ENCODE results near the gene SUCO.
"Not testable (repeated sequence)": the region's sequence is repeated elsewhere in the genome, so short reads cannot be mapped to it uniquely, and the experiment has no call there.

The SUCO gene, protein sequence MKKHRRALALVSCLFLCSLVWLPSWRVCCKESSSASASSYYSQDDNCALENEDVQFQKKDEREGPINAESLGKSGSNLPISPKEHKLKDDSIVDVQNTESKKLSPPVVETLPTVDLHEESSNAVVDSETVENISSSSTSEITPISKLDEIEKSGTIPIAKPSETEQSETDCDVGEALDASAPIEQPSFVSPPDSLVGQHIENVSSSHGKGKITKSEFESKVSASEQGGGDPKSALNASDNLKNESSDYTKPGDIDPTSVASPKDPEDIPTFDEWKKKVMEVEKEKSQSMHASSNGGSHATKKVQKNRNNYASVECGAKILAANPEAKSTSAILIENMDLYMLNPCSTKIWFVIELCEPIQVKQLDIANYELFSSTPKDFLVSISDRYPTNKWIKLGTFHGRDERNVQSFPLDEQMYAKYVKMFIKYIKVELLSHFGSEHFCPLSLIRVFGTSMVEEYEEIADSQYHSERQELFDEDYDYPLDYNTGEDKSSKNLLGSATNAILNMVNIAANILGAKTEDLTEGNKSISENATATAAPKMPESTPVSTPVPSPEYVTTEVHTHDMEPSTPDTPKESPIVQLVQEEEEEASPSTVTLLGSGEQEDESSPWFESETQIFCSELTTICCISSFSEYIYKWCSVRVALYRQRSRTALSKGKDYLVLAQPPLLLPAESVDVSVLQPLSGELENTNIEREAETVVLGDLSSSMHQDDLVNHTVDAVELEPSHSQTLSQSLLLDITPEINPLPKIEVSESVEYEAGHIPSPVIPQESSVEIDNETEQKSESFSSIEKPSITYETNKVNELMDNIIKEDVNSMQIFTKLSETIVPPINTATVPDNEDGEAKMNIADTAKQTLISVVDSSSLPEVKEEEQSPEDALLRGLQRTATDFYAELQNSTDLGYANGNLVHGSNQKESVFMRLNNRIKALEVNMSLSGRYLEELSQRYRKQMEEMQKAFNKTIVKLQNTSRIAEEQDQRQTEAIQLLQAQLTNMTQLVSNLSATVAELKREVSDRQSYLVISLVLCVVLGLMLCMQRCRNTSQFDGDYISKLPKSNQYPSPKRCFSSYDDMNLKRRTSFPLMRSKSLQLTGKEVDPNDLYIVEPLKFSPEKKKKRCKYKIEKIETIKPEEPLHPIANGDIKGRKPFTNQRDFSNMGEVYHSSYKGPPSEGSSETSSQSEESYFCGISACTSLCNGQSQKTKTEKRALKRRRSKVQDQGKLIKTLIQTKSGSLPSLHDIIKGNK (N-terminal part only)

DNA sequence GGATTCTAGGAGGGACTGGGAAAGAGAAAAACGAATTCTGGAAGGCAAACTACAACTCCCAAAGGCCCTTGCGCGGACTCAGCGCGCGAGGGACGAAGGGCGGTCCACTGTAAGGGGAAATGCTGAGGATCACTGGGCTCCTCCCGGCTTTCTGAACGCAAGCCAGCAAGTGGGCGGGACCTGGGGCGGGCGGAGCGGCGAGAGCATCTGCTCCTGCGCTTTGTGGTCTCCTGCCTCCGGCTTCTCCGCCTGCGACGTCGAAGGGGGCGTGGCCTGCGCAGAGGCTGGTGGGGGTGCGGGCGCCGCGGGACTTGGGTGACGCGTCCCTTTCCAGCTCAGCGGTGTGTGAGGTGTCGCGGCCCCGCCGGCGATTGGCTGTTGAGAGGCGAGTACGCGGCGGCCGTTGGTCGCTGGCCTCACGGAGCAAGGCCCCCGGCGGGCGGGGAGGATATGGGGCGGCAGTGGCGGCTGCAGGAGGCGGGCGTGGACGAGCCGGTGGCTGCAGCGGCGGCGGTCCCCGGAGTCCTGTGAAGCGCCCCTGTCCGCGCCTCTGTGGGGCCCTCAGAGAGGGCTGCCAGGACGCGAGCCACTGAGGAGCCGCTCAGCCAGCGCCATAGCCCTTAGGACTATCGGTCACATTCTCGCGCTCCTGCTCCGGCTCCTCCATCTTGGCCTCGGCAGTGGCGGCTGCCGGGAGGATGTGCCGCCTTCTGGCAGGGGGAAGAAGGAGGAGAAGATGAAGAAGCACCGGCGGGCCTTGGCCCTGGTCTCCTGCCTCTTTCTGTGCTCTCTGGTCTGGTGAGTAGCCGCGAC is at the start of gene SUCO:
Gene SUCO (plus strand): TSS at position 451 of the 813 bp plus-strand sequence. CDS start 286 bp downstream, at position 737.
- DNase-seq (ENCODE audit: low read depth), result peak; percentile 99

DNA sequence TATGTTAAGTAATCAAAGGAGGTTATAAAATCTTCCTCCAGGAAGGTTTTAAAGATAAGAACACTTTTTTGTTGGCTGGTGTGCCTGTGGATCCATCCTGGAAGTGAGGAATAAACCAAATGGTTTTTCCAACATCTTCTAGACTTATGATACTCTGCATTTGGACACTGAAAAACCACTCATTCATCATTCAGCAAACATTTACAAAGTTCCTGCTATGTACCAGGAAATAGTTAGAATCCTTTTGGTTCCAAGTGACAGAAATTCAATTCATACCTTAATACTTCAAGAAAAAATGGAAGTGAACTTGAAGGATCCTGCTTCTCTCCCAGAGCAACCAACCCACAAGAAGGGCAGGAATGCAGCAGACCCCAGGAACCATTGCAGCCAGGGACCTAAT is 49.5 kb upstream of the SUCO start:
- no peak for DNase-seq (ENCODE audit: low read depth)

DNA sequence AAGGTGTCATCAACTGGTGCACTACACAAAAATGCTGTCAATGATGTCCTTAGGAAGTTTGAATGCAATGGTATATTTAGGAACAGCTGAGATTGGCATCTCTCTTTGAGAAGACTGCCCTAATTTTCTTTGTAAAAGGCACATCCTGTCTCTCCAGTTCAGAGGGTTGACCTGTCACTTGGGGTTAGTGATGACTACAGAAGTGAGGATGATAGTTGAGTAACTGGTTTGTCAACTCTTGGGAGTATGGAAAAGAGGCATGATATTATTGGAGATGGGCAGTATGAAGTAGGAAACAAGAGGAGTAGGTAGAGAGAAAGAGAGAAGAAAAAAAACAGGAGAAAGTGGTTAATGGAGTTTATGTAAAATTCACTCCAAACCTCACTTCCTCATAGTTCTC is 48.7 kb upstream of the SUCO start:
- DNase-seq (ENCODE audit: low read depth), result no peak

DNA sequence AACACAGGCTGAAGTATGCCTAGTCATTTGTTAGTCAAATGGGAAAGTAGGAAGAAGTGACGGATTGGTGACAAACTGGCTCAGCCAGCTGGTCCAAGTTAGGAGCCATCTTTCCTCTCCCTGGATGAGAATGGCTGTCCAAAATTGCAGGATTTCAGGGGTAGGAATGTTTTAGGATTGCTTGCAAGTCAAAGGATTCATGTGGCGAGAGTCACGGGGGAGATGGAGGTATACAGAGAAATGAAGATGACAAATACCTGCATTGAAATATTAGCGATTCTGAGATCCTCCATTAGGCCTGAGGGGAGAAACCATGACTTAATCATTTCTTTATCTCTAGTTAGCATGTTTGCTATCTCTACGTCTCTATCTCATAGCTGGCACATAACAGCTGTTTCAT is 47.3 kb upstream of the SUCO start:
- no peak for DNase-seq (ENCODE audit: low read depth)

DNA sequence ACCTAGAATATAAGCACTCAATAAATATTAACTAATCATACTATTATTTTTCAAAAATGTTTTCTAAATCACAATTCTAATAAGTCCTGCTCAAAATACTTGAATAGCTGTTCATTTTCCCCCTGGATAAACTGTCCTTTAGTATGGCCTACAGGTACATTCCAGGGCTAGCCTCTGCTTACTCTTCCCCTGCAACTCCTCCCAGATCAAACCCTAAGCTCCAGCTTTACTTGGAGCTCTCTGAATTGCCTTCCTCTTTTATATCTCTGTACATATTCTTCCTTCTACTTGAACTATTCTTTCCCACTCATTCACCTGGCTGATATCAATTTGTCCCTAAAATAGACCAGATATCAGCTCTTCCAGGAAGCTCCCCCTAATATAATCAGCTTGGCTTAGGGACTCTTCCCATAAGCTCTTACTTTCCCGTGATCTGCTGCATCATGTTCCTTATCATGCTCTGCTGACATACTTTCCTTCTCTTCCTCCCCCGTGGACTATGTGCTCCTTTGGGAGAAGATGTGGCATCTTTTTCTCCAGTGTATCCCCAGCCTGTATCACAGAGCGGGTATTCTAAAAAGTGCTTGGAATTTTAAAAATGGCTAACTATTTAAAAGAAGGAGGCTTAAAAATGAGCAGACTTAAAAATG is 46.0 kb upstream of the SUCO start:
- DNase-seq (ENCODE audit: low read depth), result no peak

DNA sequence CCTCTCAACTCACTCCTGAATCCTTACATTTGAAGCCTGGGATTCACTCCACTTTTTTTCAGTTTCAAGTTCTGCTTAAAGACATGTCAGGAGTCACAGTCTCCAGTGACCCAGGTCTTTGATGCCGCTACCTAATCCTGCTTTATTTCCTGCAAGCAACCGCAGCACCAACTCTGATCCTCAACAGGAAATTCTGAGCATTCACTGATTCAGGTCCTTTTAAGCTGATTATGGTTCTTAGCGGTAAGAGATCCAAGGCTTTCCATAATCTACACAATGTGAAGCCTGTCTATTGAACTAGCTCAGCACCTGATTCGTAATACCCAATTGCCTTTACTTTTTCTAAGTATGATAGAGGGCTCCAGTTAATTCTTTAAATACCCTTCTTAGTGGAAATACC is 45.4 kb upstream of the SUCO start:
- DNase-seq (ENCODE audit: low read depth), result no peak

DNA sequence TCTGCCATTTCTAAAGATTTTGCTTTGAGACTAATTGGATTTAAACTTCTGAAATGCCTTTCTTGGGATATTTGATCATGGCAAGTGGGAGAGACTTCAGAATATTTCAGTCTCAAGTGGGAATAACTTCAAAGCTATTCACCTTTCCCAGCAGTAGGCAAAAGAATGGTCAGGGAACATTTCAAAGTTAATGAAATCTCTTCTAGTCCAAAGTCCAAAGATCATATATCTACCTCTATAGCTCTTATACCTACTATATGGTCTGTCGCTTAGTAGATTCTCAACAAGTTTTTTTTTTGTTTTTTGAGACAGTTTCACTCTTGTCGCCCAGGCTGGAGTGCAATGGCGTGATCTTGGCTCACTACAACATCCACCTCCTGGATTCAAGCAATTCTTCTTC is 44.6 kb upstream of the SUCO start:
- DNase-seq (ENCODE audit: low read depth), result no peak

DNA sequence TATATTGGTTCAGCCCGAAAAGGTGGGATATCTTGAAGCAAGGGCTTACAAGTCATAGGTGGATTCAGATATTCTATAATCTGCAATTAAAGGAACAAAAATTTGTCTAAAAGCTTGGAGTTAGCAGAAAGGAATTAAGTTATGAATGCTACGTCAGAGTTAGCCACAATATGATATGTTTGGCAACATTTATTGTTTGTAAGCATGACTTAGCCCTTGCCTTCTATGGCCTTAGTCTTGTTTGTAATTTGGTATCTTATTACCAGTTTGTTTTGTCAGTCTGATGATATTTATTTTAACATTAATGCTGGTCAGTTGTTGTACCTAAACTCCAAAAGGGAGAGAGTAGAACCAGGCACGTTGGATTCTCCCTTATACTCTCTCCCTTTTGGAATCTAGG is 43.1 kb upstream of the SUCO start:
- DNase-seq (ENCODE audit: low read depth), result no peak

DNA sequence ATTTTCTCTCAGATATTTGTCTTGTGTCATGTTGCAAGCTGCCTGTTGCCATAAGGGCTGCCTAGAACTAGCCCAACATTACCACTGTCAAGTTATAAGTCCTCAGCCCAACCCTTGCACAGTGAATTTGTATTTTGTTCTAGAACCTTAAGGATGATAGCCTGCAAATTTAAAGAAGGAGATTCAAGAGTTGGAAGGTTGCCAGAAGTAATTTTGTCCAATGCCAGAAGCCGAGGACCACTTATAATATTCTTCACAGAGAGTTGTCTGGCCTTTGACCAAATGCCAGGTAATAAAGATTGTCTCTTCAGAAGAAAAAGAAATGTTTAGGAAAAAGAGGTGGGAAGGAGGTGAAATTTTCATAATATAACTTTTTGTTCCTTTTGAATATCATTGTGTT is 40.5 kb upstream of the SUCO start:
- DNase-seq (ENCODE audit: low read depth), result no peak

DNA sequence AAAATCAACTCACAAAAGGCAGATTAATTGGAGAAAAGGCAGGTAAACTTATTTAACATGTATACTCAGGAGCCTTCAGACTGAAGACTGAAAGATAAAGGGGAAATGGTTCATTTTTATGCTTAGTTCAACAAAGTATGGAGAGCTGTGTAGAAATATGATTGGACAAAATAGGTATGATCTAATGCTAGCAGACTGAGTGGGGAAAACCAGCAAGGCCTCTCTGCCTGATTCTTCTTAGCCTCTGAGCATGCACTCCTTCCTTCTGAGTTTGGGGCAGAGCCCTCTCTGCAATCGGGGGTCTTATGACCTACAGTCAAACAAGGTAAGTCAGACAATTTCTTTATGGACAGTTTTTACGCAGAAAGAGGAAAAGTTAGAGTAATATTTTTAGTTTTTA is 38.8 kb upstream of the SUCO start:
- DNase-seq (ENCODE audit: low read depth), result no peak

DNA sequence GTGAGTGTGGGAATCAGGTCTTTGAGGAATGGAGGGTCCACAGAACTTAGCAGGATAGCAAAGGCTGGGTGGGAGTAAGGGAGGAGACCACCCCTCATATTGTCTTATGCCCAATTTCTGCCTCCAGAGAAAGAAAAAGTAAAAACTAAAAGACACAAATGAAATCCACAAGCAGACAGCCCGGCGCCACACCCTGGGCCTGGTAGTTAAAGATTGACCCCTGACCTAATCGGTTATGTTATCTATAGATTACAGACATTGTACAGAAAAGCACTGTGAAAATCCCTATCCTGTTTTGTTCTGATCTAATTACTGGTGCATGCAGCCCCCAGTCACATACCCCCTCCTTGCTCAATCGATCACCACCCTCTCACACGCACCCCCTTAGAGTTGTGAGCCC is 36.8 kb upstream of the SUCO start:
- not testable (repeated sequence) for DNase-seq (ENCODE audit: low read depth)

DNA sequence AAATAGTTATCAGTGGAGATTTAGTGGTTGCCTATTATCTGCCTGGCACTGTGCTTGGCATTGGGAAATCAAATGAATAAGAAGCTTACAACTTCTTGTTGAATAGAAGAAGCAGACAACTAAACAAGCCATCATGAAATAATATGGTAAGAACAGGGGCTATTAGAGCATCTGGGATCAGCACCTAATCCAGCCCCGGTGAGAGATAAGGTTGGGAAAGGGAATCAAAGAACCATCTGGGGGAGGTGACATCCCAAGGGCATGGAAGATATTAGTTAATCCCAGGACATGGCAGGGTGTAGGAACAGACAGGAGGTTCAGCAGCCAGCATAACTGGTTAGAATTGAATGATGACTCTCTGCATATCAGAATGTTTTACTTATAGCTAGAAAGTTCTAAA is 36.3 kb upstream of the SUCO start:
- no peak for DNase-seq (ENCODE audit: low read depth)

DNA sequence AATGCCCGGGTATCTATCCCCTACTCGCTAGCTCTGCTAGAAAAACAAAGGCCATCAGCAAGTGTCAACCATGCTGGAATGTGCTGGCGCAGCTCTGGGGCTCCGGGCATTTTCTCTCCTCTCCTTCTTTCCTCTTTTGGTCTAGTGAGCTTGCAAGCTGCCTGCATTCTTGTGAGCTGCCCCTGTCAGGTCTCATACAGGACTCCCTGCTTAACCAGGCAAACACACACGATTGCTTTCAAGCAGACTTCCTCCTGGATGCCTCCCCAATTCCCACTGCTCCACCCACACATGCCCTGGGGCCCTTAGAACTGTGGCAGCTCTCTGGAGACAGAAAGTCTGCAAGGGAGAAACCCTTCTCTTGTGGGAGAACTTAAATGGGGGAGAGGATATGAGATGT is 35.7 kb upstream of the SUCO start:
- DNase-seq (ENCODE audit: low read depth), result no peak

DNA sequence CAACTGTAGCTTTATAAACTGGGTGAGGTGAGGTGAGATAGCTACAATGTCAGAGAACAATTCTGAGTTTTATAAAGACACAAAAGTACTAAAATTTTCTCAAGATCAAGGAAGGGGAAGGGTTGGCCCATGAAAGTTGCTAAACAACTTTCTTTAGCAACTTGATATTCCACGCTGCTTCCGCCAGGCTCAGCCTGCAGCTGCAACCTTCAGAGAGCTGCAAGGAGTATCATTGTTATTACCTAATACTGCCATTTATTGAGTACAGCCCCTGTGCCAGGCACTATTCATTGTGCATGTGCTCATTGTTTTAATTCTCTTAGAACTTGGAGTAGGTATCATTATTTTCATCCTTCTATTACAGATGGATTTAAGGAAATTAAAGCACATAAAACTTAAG is 34.1 kb upstream of the SUCO start:
- no peak for DNase-seq (ENCODE audit: low read depth)

DNA sequence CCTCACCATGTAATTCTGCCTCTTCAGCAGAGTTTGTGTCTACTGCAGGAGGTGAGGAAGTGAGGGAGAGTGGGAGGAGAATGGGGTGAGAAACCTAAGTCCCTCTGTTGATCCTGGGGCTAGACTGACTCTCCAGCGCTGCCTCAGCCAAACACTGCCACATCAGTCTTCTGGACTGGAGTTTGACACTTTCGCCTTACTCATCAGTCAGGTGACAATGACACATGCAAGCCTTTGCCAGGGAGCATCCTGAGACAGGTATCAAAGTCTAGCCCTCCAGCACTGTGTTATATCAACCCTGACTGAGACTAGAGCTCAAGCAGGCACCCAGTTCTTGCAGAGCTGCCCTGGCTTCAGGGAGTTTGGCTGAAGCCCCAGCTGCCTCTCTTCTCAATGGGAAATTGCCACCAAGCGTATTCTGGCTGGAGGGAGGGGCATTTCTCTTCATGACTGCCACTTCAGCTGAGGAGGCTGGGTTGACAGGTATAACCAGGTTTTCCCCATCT is 33.3 kb upstream of the SUCO start:
- DNase-seq (ENCODE audit: low read depth), result no peak

DNA sequence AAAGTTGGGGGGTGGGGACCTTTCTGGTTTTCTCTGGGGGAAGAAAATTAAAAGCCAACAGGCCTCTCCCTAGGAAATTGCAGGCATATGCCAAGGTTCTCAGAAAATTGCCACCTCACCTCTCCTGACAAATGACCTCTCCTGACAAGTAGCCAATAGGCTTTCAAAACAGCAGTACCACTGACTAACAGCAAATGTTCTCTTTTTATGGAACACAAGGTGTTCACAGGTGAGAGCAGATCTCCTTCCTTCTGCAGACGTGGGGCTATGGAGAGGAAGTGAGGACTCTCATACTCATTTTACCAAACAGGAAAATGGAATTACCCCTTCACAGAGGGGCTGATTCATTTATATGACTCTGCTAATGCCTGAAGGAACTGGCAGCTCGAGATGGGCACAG is 32.7 kb upstream of the SUCO start:
- no peak for DNase-seq (ENCODE audit: low read depth)

DNA sequence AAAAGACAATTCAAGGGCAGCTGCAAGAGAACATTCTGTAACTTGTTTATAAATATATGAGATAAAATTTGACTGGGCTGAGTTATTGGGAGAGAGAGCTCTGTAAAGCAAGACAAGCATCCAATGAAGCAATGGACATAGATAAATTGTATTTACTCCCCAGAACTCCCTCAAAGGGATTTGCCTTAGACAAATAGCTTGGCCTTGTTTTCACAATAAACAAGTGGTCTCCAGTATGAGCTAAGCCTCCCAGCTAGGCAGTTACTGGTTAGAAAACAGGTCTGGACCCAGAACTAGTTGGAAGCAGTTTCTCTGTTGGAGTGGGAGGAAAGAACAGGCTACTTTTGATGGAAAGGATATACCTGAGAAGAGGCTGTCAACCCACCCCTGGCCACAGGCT is 25.2 kb upstream of the SUCO start:
- DNase-seq (ENCODE audit: low read depth), result no peak

DNA sequence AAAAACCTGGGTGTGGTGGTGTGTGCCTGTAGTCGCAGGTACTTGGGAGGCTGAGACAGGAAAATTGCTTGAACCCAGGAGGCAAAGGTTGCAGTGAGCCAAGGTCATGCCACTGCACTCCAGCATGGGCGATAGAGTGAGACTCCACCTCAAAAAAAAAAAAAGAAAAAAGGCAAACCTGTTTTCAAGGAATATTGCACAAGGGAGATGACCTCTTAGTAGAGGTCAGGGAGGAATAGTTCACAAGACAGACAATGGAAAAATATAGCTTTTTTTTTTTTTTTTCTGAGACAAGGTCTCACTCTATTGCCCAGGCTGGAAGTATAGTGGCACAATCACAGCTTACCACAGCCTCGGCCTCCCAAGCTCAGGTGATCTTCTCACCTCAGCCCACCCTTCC is 22.5 kb upstream of the SUCO start:
- no peak for DNase-seq (ENCODE audit: low read depth)

DNA sequence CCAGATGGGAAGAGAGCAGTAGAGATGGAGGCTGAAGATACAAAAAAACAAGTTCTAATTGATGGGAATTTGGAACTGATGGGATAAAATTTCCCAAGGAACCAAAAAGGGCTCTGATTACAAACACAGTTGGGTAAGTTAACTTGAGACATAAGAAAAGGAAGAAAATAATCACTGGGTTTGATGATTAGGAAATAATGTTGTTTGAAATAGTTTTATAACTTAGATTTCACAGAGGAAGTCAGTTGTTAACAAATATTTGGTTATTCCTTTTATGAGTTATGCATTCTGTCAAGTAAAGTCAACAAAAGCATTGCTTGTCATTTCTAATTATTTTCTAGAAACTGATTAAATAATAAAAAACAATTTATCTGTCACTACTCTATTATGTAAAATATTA is 20.4 kb upstream of the SUCO start:
- DNase-seq (ENCODE audit: low read depth), result no peak

DNA sequence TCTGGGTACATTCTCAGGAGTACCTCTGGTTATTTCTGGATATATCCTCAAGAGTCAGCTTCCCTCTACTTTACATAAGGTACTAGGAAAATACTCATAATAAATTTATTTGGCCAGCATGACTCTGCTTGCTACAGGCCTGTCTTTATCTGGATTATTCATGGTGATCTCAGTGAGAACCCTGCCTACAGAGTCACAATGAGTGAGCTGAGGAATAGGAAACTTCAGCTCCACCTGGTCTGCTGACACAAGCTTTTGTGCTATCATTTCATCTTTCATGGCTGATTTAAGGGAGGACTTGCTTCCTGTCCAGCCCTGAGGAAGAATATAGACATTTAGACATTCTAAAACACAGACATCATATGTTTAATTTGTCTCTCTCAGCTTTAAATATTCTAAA is 19.5 kb upstream of the SUCO start:
- DNase-seq (ENCODE audit: low read depth), result no peak

DNA sequence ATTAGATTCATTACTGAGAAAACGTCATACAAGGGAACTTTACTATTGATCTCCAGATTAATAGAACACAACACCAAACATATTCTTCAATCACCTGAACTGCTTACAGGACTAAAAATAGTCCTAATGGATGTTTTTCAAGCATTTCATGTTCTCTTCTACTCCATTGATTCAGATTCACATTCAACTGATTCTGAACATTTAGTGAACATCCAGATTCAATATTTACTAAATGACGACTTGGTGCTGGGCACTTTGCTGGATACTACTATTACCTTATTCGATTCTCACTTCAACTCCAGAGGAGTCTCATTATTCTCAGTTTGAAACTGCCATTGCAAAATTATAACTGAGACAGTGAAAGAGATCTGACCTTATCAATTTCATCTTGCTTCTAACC is 18.8 kb upstream of the SUCO start:
- DNase-seq (ENCODE audit: low read depth), result no peak
